Neural progenitor cell (in vitro differentiated cells): ENCODE results near the gene ERCC6L. TPM values are rescaled to one million over a fixed set of nuclear protein-coding genes. Genes with fewer than 3 reads are reported as not detected.

Experiments
- DNase-seq: peaks from one replicate; pipeline ENCODE4 v3.0.0-alpha.2; 2016; ENCODE audit warnings: low spot score
- H2AFZ ChIP-seq: fragments of 200-600 bp; sonication (generic); replicated peaks from 2 replicates; pipeline ENCODE4 v1.6.1; 2016; ENCODE audit warnings: antibody characterized with exemption
- H3F3A ChIP-seq: fragments of 200-600 bp; sonication (generic); 2 replicates; pipeline ENCODE4 v1.6.1; 2016; ENCODE audit warnings: antibody characterized with exemption, low read depth
- H3K27ac ChIP-seq: fragments of 200-600 bp; sonication (generic); 2 replicates; pipeline ENCODE4 v1.5.1; 2016; ENCODE audit warnings: mild to moderate bottlenecking
- H3K27me3 ChIP-seq: fragments of 200-600 bp; sonication (generic); 2 replicates; pipeline ENCODE4 v1.6.1; 2016; ENCODE audit warnings: mild to moderate bottlenecking, moderate library complexity
- H3K36me3 ChIP-seq: fragments of 200-600 bp; sonication (generic); 2 replicates; pipeline ENCODE4 v1.5.1; 2016
- H3K4me1 ChIP-seq: fragments of 200-600 bp; sonication (generic); 2 replicates; pipeline ENCODE4 v1.6.1; 2016; ENCODE audit warnings: mixed run types
- H3K4me2 ChIP-seq: fragments of 200-600 bp; sonication (generic); 2 replicates; pipeline ENCODE4 v1.6.1; 2016
- H3K4me3 ChIP-seq: fragments of 200-600 bp; sonication (generic); 2 replicates; pipeline ENCODE4 v1.5.1; 2016
- H3K79me2 ChIP-seq: fragments of 200-600 bp; sonication (generic); 2 replicates; pipeline ENCODE4 v1.6.1; 2016; ENCODE audit warnings: low read depth
- H3K9ac ChIP-seq: fragments of 200-600 bp; sonication (generic); 2 replicates; pipeline ENCODE4 v1.6.1; 2016
- H3K9me3 ChIP-seq: fragments of 200-600 bp; sonication (generic); 2 replicates; pipeline ENCODE4 v1.5.1; 2016; ENCODE audit warnings: low read depth
- H4K20me1 ChIP-seq: fragments of 200-600 bp; sonication (generic); 2 replicates; pipeline ENCODE4 v1.6.1; 2016; ENCODE audit warnings: low read depth
- H3K27ac Mint-ChIP-seq: 3 replicates; pipeline ENCODE4 v1.8.0; 2021; ENCODE audit warnings: mixed read lengths
- H3K27me3 Mint-ChIP-seq: 2 replicates; pipeline ENCODE4 v1.8.0; 2022; ENCODE audit warnings: low read depth, mild to moderate bottlenecking, inconsistent platforms, moderate library complexity, mixed read lengths; ENCODE audit not compliant: insufficient read depth
- H3K36me3 Mint-ChIP-seq: 3 replicates; pipeline ENCODE4 v1.8.0; 2021; ENCODE audit warnings: mixed read lengths
- H3K4me1 Mint-ChIP-seq: 3 replicates; pipeline ENCODE4 v1.8.0; 2021; ENCODE audit warnings: mixed read lengths
- H3K4me3 Mint-ChIP-seq: 3 replicates; pipeline ENCODE4 v1.8.0; 2021; ENCODE audit warnings: mild to moderate bottlenecking, moderate library complexity, mixed read lengths
- H3K9me3 Mint-ChIP-seq: 3 replicates; pipeline ENCODE4 v1.8.0; 2020; ENCODE audit warnings: mixed read lengths
- CTCF ChIP-seq: fragments of 200-600 bp; sonication (generic); IDR thresholded peaks from 2 replicates; pipeline ENCODE4 v1.5.1; 2017; ENCODE audit warnings: antibody characterized with exemption, mild to moderate bottlenecking
- EZH2 ChIP-seq: fragments of 200-600 bp; sonication (generic); IDR thresholded peaks from 2 replicates; pipeline ENCODE4 v1.6.1; 2017; ENCODE audit warnings: antibody characterized with exemption, mild to moderate bottlenecking, moderate library complexity
- EZH2phosphoT487 ChIP-seq: fragments of 200-600 bp; sonication (generic); IDR thresholded peaks from 2 replicates; pipeline ENCODE4 v1.6.1; 2017; ENCODE audit warnings: antibody characterized with exemption
- total RNA-seq: library from RNA; depleted of rRNA; stranded (reverse); fragments of >200 nt; gene quantifications from 2 replicates; pipeline ENCODE4 v1.2.3, GENCODE V29; 2015; ENCODE audit warnings: low replicate concordance

ERCC6L gene
- total RNA-seq: 22.7 and 34.5 TPM in 2 replicates

GRCh38 chrX:72238721-72239475, at the start of gene ERCC6L:
ERCC6L (minus strand) TSS chrX:72239027; CDS start chrX:72238911, 116 bp downstream.
- Mint-ChIP-seq H3K36me3 (peaks cover 13% of the 10 kb centered on the region), H3K27me3 (peaks cover 6% of the 10 kb centered on the region), H3K27ac (peak within 1 kb of the TSS; percentile 57), H3K9me3 (peaks cover 11% of the 10 kb centered on the region), H3K4me1 (peaks cover 6% of the 10 kb centered on the region), H3K4me3 (peak within 1 kb of the TSS; percentile 88)
- no peak within 1 kb of the TSS for H3K27ac ChIP-seq
- H3K4me2 ChIP-seq: peak within 1 kb of the TSS; percentile 76
- no peaks in the 10 kb centered on the region for H4K20me1 ChIP-seq
- no peak within 1 kb of the TSS for H2AFZ ChIP-seq
- no peak within 1 kb of the TSS for H3K9ac ChIP-seq
- no peaks in the 10 kb centered on the region for H3K27me3 ChIP-seq
- peaks cover 19% of the 10 kb centered on the region for H3F3A ChIP-seq
- peak within 1 kb of the TSS; percentile 67 for H3K4me3 ChIP-seq
- peak; percentile 92 for DNase-seq
- peaks cover 35% of the 10 kb centered on the region for H3K79me2 ChIP-seq
- peaks cover 4% of the 10 kb centered on the region for H3K36me3 ChIP-seq
- TF ChIP-seq CTCF: no peak
- no peak for TF ChIP-seq EZH2phosphoT487
- TF ChIP-seq EZH2: no peak
- no peaks in the 10 kb centered on the region for H3K4me1 ChIP-seq
- H3K9me3 ChIP-seq: no peaks in the 10 kb centered on the region

DNA sequence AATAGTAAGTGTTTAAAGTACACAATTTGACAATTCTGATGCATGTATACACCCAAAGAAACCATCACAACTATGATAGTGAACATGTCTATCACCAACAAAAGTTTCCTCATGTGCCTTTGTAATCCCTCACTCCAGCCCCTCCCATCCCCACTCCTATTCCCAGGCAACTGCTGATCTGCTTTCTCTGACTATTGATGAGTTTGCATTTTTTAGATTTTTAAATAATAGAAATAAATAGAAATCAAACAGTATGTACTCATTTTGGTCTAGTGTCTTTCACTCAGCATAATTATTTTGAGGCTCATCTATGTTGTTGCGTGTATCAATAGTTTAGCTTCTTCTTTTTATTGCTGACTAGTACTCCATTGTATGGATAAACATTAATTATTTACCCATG, 43.5 kb upstream of the ERCC6L start:
- H3K27me3 ChIP-seq: no peaks in the 10 kb centered on the region
- no peak overlapping the region for H3K27ac ChIP-seq
- H3K4me2 ChIP-seq: no peak overlapping the region
- no peaks in the 10 kb centered on the region for H3K9me3 ChIP-seq
- Mint-ChIP-seq H3K4me3 (no peak overlapping the region), H3K9me3 (no peaks in the 10 kb centered on the region), H3K4me1 (peaks cover 7% of the 10 kb centered on the region), H3K27ac (no peak overlapping the region), H3K36me3 (no peaks in the 10 kb centered on the region), H3K27me3 (peaks cover 7% of the 10 kb centered on the region)
- no peak overlapping the region for H3K9ac ChIP-seq
- no peaks in the 10 kb centered on the region for H3K4me1 ChIP-seq
- no peak for DNase-seq
- H3F3A ChIP-seq: no peaks in the 10 kb centered on the region
- no peak overlapping the region for H3K4me3 ChIP-seq
- no peak for TF ChIP-seq EZH2
- no peak for TF ChIP-seq EZH2phosphoT487
- H3K79me2 ChIP-seq: no peaks in the 10 kb centered on the region
- no peak overlapping the region for H2AFZ ChIP-seq
- no peaks in the 10 kb centered on the region for H4K20me1 ChIP-seq
- no peaks in the 10 kb centered on the region for H3K36me3 ChIP-seq

GRCh38 chrX:72280321-72280845, 41.6 kb upstream of the ERCC6L start:
- no peaks in the 10 kb centered on the region for H3K36me3 ChIP-seq
- peak overlapping the region; percentile 34 for H2AFZ ChIP-seq
- TF ChIP-seq EZH2phosphoT487: no peak
- H3K27ac Mint-ChIP-seq: no peak overlapping the region
- H3K79me2 ChIP-seq: peaks cover 16% of the 10 kb centered on the region
- no peak overlapping the region for H3K4me3 ChIP-seq
- H3K27me3 ChIP-seq: no peaks in the 10 kb centered on the region
- H3K27ac ChIP-seq: no peak overlapping the region
- H3F3A ChIP-seq: no peaks in the 10 kb centered on the region
- no peaks in the 10 kb centered on the region for H3K4me1 ChIP-seq
- peaks cover 5% of the 10 kb centered on the region for H3K36me3 Mint-ChIP-seq
- peaks cover 11% of the 10 kb centered on the region for H4K20me1 ChIP-seq
- H3K4me1 Mint-ChIP-seq: peaks cover 15% of the 10 kb centered on the region
- H3K9me3 Mint-ChIP-seq: no peaks in the 10 kb centered on the region
- DNase-seq: no peak
- H3K9me3 ChIP-seq: no peaks in the 10 kb centered on the region
- H3K27me3 Mint-ChIP-seq: peaks cover 7% of the 10 kb centered on the region
- H3K9ac ChIP-seq: no peak overlapping the region
- H3K4me2 ChIP-seq: no peak overlapping the region
- H3K4me3 Mint-ChIP-seq: no peak overlapping the region

DNA sequence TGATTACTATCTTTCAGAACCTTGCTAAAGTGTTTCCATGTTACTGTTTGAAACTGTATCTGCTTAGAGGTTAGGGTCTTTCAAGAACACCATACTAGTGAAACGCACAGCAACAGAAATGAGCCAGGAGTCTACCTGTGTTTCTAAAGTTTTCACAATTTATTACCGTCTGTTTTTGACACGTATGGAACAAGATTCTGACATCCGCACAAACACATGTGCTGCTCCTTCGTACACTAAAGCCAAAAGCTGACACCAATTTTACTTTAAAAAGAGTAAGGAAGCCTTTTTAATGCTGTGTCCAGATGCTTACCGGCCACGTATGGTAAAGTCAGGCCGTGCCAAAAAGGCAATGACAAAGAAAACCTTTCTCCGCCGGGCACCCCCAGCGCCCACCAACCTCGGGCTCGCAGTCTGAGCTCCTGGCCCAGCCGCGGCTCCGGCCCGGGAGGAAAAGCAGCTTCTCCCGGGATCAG, 37.7 kb upstream of the ERCC6L start:
- H4K20me1 ChIP-seq: peaks cover 43% of the 10 kb centered on the region
- H3K4me3 Mint-ChIP-seq: peak overlapping the region; percentile 90
- no peaks in the 10 kb centered on the region for H3K9me3 Mint-ChIP-seq
- peaks cover 2% of the 10 kb centered on the region for H3K36me3 ChIP-seq
- H3F3A ChIP-seq: peaks cover 6% of the 10 kb centered on the region
- H3K4me2 ChIP-seq: peak overlapping the region; percentile 89
- H3K4me1 Mint-ChIP-seq: peaks cover 39% of the 10 kb centered on the region
- H2AFZ ChIP-seq: no peak overlapping the region
- peaks cover 36% of the 10 kb centered on the region for H3K36me3 Mint-ChIP-seq
- H3K79me2 ChIP-seq: peaks cover 35% of the 10 kb centered on the region
- peak overlapping the region; percentile 86 for H3K4me3 ChIP-seq
- TF ChIP-seq EZH2: no peak
- TF ChIP-seq CTCF: no peak
- TF ChIP-seq EZH2phosphoT487: no peak
- peaks cover 4% of the 10 kb centered on the region for H3K27me3 Mint-ChIP-seq
- no peaks in the 10 kb centered on the region for H3K9me3 ChIP-seq
- H3K9ac ChIP-seq: peak overlapping the region; percentile 95
- peak overlapping the region; percentile 80 for H3K27ac ChIP-seq
- peaks cover 8% of the 10 kb centered on the region for H3K4me1 ChIP-seq
- peak overlapping the region; percentile 96 for H3K27ac Mint-ChIP-seq
- no peak for DNase-seq
- H3K27me3 ChIP-seq: no peaks in the 10 kb centered on the region
